ENCODE measurements around the gene AACS. TPM values are rescaled to one million over a fixed set of nuclear protein-coding genes. Genes with fewer than 3 reads are reported as not detected.

AACS gene
- total RNA-seq, 1 donor from 2014 or later, result 38.8 TPM

GRCh38 chr12:125093681-125094330 is 28.6 kb downstream of the AACS start:
- peaks cover 9% of the 10 kb centered on the region for H3K36me3 Mint-ChIP-seq (ENCODE audit: insufficient read depth)
- no peak overlapping the region for H3K27ac Mint-ChIP-seq

GRCh38 chr12:125096894-125097293 is 31.7 kb downstream of the AACS start:
- H3K4me1 Mint-ChIP-seq (ENCODE audit: low read depth), result peaks cover 46% of the 10 kb centered on the region
- H3K4me3 Mint-ChIP-seq (ENCODE audit: low read depth), result no peak overlapping the region
- H3K27me3 Mint-ChIP-seq, result no peaks in the 10 kb centered on the region
- H3K36me3 Mint-ChIP-seq (ENCODE audit: insufficient read depth), result peaks cover 8% of the 10 kb centered on the region
- peak overlapping the region; percentile 71 for H3K27ac Mint-ChIP-seq
- H3K9me3 Mint-ChIP-seq (ENCODE audit: low read depth), result no peaks in the 10 kb centered on the region
- DNase-seq (ENCODE audit: low spot score, unreplicated experiment), result no peak
- TF ChIP-seq CTCF (IDR thresholded peaks at IDR 0.05; ENCODE audit: unreplicated experiment), result no peak

More at GRCh38 chr12:125093681-125094330, 28.6 kb downstream of the AACS start:
- Mint-ChIP-seq H3K4me3 (ENCODE audit: low read depth) (no peak overlapping the region), H3K27me3 (no peaks in the 10 kb centered on the region), H3K4me1 (ENCODE audit: low read depth) (peaks cover 32% of the 10 kb centered on the region), H3K9me3 (ENCODE audit: low read depth) (no peaks in the 10 kb centered on the region)
- no peak for DNase-seq (ENCODE audit: low spot score, unreplicated experiment)
- TF ChIP-seq CTCF (IDR thresholded peaks at IDR 0.05; ENCODE audit: unreplicated experiment), result no peak

- Mint-ChIP-seq H3K4me1 (ENCODE audit: low read depth) (peaks cover 45% of the 10 kb centered on the region), H3K27ac (no peak overlapping the region), H3K27me3 (no peaks in the 10 kb centered on the region), H3K9me3 (ENCODE audit: low read depth) (no peaks in the 10 kb centered on the region), H3K36me3 (ENCODE audit: insufficient read depth) (peaks cover 8% of the 10 kb centered on the region), H3K4me3 (ENCODE audit: low read depth) (no peak overlapping the region)
- TF ChIP-seq CTCF (IDR thresholded peaks at IDR 0.05; ENCODE audit: unreplicated experiment), result no peak
- DNase-seq (ENCODE audit: low spot score, unreplicated experiment), result no peak
Observed at GRCh38 chr12:125097427-125097826, 32.2 kb downstream of the AACS start.

GRCh38 chr12:125098676-125099408 is 33.6 kb downstream of the AACS start:
- no peak for TF ChIP-seq CTCF (IDR thresholded peaks at IDR 0.05; ENCODE audit: unreplicated experiment)
- no peak for DNase-seq (ENCODE audit: low spot score, unreplicated experiment)
- Mint-ChIP-seq H3K4me1 (ENCODE audit: low read depth) (peaks cover 31% of the 10 kb centered on the region), H3K36me3 (ENCODE audit: insufficient read depth) (peaks cover 17% of the 10 kb centered on the region), H3K4me3 (ENCODE audit: low read depth) (no peak overlapping the region), H3K27ac (no peak overlapping the region), H3K27me3 (no peaks in the 10 kb centered on the region), H3K9me3 (ENCODE audit: low read depth) (no peaks in the 10 kb centered on the region)

- Mint-ChIP-seq H3K27me3 (no peaks in the 10 kb centered on the region), H3K9me3 (ENCODE audit: low read depth) (no peaks in the 10 kb centered on the region), H3K4me1 (ENCODE audit: low read depth) (peaks cover 30% of the 10 kb centered on the region), H3K27ac (no peak overlapping the region), H3K4me3 (ENCODE audit: low read depth) (no peak overlapping the region), H3K36me3 (ENCODE audit: insufficient read depth) (peaks cover 20% of the 10 kb centered on the region)
- no peak for TF ChIP-seq CTCF (IDR thresholded peaks at IDR 0.05; ENCODE audit: unreplicated experiment)
- DNase-seq (ENCODE audit: low spot score, unreplicated experiment), result no peak
Observed at GRCh38 chr12:125099409-125099782, 34.2 kb downstream of the AACS start.

Data from progenitor cell of endocrine pancreas (in vitro differentiated cells).